Cortex of kidney (tissue), 1 donor: Measurements from ENCODE around the gene COL27A1.

Experiments
- DNase-seq: peaks from one replicate; lab custom pipeline; 2025; lab: John Stamatoyannopoulos, UW

COL27A1 gene

DNA sequence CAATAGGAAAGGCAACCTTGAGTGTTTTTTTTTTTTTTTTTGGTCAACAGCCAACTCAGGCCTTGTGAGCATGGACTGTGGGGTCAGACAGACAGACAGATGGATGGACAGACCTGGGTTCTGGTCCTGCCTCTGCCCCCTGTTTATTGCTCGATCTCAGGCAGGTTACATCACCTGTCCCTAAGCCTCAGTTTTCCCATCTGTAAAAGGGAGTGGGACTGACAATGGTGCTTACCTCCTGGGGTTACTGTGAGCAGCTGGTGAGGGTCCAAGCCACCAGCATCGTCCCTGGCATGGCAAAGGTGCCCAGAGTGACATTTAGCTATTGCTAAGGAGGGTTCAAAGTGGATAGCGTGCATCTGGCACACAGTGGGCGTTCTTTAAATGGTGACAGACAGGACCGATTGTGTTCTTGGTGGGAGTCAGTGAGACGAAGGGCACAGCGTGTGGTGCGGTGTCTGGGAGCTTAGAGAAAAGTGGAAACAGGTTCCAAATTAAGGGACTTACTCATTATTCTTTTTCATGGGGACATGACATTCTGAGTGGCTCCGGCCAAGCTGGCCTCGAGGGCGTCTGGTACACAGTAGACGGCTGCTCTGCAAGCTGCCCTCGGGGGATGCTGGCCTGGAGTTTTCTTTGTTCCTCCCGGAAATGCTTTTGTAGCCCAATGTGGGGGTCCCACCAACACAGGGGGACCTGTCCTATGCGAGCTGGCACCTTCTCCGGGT lies 72.1 kb downstream of the COL27A1 start:
- no peak for DNase-seq

DNA sequence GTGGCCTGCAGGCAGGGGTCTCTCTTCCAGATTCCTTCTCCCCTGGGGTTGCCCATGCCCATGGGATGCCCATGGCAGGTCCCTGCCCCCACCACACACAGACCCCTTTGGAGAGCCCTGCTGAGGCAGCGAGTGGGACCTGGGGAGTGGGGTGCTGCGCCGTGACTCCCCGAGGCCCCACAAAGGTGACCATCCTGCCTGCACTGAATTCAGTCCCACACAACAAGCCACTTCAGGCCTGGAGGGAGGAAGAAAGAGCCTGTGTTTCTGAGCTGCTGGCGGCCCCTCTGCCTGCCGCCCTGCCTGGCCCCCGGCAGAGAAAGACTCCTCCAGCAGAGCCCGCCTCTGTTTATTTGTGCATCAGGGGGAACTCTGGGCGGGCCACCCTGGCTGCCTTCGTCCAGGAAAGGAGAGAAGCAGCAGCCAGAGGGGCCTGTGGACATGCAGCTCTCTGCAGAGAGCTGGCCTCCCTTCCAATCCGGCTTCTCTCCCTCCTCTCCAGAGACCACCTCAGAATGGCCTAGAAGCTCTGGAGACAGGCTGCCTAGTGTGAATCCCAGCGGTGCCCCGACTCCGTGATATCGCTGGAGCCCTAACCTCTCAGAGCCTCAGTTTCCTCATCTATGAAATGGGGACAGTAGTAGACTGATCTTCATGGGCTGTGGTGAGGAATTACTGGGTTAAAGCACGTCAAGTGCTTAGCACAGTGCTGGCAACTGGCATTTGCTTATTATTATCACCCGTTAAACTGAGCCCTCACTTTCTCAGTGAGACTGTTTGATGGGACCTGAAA lies 72.9 kb downstream of the COL27A1 start:
- no peak for DNase-seq

DNA sequence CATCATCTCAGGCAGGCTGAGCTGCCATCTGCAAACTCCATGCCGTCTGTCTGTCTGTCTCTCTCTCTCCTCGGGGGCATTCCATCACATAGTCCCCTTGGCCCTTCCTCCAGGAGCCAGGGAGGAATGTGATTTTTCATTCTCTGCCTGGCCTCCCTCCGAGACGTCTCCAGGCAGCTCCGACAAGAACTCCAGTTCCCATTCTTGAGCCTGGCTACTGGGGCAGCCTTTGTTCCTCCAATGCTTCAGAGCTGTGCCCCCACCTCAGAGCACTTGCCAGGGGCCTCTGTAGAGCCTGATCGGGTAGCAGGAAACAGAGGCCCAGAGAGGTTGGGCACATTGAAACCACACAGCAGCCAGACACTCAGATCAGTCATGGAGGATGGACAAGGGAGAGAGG lies 74.0 kb downstream of the COL27A1 start:
- DNase-seq, result no peak

DNA sequence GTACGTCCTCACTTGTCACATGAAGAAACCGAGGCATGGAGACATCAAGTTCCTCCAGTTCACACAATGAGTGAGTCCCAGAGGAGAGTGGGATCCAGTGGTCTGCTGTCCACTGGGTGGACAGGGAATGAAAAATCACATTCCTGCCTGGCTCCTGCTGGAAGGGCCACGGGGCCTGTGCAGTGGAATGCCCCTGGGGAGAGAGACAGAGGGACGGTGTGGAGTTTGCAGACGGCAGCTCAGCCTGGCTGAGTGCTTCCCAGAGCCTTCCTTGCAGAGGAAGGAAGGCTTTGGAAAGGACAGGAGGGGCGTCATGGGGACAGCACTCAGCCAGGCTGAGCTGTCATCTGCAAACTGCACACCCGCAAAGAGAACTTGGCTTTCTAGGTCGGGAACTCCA lies 74.7 kb downstream of the COL27A1 start:
- DNase-seq, result no peak

DNA sequence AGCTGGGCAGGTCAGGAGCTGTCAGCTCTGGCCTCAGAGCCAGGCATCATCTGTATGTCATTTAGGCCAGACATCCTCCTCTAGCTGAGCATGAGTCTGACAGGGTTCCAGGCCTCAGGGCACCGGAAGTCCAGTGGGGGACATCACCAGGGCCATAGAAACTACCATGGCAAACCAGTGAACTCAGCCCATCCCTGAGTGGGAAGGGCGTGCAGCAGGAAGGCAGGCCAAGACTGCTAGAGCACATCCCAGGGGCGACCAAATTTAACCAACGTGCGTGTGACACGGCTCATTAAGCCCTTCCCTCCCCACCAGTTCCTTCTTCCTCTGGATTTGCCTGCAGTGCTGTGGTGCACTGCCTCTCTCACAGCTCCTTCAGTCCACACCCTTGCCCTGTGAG lies 75.9 kb downstream of the COL27A1 start:
- DNase-seq, result no peak

DNA sequence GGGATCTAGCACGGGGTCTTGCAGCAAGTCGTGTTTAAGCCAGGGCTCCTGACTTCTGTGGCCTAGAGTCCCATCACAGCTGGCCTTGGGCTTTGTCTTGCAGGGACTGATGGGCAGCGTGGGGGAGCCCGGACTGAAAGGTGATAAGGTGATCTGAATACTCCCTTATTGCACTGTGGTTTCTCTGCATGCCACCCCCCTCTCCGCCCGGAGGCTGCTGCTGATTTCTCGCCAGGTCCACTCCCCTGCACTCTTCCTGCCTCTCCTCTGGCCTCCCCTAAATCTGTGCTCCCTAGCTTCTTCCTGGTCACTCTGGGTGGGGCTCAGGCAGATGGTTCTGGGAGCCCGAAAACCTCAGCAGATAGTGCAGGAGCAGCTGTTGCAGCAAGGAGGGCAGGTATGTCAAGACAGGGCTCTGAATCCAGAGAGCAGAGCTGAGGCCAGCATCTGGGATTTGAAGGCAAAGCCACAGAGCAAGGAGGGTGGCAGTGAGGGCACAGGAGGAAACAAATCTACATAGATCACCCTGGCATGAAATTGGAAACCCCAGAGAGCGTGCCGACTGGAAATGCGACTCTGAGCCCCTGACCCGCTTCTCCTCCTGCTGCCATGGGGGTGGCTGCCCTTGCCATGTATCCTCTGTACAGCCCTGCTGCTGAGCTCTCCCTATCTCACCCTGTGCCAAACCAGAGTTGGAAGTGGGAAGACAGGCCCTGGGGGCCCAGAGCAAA lies 76.5 kb downstream of the COL27A1 start:
- DNase-seq, result no peak

DNA sequence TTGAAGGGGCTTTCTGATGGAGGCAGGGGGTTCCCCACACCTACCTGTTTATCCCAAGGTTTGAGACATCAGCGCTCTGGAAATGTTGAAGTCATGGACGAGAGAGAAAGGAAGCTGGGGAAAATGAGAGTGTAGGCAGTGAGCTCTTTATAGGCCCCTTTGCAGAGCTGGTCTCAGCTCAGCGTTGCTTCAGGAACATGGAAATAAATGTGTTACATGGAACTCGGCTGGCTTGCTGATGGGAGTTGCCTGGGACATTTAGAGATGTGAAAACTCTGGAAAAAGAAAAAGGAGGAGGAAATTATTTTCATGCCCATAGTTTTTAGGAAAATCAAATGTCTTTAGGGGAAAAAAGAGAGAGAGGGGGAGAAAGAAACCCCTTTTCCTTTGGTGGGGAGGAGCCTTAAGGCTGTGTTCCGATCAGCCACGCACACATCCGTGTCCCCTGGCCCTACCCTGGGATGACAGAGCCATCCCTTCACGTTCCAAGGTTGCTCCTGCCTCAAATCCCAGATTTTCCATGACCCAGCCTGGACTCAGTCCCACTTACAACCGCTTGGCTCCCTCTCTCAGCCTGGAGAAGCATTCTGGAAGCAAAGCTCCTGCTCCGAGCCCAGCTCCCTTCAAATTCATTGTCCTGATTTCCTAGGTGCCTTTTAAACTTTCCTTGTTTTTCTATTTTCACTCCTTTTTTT lies 78.3 kb downstream of the COL27A1 start:
- DNase-seq, result no peak

DNA sequence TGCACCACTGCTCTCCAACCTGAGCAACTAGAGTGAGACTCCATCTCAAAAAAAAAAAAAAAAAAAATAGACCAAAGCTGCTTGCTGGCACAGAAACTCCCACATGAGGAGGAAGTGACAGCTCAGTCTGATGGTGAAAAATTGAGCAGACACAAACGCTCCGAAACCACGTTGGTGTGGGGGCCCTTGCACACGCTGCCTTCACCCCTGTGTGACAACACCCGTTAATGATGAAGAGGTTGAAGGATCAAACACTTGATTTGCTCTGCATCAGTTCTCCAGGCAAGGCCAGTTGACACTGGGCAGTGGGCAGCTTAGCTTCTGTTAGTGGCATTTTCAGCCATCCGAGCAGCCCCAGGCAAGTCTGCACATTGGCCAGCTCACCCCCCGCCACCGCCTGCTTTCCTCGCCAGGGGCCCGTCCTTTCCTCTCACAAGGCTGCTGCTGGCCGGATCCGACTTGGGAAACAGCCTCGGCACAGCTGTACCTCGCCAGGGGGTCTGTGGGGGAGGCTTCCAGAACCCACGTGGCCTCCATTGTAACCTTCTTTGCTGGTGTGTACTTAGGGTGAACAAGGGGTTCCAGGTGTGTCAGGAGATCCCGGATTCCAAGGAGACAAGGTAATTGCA lies 79.8 kb downstream of the COL27A1 start:
- no peak for DNase-seq

DNA sequence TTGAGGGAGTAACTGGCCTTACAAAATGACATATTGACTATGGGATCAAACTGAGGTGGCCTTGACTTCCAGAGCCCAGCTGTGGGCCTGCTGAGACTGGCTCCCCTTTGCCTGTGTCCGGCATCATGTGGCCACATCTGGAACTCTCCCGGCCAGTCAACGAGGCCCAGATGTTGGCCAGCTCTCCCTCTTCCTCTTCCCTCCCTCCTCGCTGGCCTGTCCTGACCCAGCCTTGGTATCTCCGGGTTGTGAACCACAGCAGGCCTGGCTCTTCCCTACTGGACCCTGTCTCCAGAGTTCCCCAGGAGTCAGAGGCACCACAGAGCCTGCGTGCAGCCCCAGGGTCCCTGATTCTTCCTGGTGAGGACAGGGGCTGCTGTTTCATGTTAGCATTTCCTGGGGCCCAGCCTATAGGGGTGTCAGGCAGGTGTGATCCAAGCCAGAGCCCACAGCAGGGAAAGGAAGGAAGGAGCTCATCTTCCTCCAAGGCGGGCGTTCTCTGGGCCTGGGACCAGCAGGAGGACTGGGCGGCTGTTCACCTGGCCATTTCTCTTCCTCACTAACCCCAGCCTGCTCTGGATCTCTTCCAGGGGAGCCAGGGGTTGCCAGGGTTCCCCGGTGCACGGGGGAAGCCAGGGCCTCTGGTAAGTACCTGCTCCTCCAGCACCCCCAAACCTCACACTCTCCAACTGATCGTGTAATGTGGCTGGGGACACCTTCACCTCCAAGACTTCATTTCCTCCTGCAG lies 81.2 kb downstream of the COL27A1 start:
- DNase-seq, result no peak

DNA sequence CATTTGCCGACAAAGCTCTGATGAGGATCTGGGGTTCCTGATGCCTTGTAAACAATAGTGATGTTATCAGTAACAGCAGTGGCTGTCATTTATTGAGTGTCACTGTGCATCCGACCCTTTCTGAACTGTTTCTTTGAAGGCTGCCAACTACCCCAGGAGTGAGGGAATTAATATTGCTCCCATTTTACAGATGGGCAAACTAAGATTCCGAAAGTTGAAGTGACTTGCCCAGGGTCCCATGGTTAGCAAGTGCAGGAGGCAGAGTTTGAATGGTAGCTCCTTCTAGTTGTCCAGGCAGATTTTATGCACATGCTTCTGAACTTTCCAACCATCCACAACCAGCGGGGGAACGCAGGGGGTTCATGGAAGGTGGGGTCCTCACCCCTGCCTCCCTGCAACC lies 81.9 kb downstream of the COL27A1 start:
- DNase-seq, result no peak

DNA sequence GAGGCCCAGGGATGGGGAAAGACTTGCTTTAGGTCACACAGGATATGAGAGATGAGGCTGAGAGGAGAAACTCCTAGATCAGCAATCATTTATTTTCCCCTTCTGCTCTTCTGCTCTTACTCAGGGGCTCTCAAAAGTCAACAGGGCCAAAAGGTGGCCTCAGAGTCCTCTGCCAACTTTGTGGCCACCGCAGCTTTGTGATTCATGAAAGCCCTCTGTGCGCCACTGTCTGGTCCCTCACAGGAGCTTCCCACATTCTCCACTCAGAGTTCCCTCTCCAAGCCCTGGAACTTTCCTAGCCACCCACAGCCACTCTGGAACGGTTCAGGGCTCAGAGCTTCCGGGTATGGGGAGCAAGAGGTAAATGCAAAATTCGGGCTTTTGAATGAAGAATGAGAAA lies 82.4 kb downstream of the COL27A1 start:
- no peak for DNase-seq

DNA sequence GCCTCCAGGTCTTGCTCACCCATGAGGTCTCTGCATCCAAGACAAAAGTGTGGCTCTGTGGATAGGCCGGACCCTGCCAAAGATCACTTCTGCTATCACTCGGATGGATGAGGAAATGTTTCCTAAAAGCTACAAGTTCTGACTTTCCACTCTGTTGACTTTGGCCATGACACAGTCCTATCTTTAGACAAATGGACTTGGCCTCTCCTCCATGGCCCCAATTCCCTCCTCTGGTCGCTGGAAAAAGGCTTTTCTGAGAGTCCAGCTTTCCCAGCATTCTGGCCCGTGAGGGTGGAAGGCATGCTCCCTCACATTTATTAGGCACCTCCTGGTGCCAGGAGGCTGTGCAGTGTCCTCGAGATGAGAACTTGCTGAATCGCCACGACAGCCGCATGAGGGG lies 83.1 kb downstream of the COL27A1 start:
- no peak for DNase-seq

DNA sequence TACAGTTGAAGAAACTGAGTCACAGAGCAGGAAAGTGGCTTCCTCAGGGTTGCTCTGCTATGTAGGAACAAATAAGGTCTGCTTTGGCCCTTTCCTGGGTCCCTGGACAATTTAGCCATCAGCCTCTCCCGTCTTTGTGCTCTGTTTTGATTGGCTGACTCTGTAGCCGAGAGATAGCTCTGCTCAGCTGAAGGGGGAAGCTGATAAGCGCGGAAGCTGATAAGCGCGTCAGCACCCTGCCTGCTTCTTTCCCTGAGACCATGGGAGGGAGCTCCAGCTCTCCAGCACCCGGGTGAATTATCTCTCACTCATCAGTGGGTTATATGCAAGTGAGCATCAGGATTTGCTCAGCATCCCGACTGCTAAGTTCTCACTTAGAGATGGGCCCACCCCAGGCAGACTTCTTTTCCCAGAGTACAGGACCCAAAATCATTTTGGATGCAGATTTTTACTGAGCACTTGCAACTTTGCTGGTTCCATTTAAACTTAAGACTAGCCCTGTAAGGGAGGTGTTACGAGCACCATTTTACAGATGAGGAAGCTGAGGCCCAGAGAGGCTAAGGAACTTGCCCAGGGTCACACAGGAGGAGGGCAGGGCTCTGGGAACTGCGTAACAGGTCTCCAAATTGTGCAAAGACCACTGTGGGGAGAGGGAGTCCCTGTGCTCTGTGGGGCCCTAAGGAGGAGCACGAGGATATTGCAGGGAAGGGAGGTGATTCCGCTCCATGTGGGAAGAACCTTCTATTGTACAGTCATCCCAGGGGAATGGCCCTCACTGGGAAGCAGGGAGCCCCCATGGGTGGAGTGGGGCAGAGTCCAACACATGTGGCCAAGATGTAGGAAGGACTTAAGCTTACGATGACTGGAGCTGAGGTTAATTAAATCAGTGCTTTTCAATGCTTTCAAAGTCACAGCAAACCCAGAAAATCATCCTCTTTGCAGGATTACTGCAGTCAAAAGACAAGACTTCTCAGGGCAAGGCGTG lies 83.8 kb downstream of the COL27A1 start:
- DNase-seq, result no peak

DNA sequence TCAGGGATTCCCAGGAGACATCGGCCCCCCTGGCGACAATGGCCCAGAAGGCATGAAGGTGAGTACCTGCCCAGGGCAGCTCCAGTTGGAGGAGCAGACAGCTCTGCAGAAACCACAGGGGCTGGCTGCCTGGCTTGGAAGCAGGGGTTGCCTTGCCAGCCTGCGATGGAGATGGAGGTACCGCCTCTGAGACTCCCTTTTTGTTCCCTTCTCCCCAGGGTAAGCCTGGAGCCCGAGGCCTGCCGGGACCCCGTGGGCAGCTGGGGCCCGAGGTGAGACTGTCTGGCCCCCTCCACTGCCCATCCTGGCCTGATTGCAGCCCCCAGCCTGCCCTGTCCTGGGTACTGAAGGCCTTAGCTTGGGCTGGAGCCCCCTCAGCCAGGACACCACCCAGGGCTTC lies 84.9 kb downstream of the COL27A1 start:
- DNase-seq, result no peak

DNA sequence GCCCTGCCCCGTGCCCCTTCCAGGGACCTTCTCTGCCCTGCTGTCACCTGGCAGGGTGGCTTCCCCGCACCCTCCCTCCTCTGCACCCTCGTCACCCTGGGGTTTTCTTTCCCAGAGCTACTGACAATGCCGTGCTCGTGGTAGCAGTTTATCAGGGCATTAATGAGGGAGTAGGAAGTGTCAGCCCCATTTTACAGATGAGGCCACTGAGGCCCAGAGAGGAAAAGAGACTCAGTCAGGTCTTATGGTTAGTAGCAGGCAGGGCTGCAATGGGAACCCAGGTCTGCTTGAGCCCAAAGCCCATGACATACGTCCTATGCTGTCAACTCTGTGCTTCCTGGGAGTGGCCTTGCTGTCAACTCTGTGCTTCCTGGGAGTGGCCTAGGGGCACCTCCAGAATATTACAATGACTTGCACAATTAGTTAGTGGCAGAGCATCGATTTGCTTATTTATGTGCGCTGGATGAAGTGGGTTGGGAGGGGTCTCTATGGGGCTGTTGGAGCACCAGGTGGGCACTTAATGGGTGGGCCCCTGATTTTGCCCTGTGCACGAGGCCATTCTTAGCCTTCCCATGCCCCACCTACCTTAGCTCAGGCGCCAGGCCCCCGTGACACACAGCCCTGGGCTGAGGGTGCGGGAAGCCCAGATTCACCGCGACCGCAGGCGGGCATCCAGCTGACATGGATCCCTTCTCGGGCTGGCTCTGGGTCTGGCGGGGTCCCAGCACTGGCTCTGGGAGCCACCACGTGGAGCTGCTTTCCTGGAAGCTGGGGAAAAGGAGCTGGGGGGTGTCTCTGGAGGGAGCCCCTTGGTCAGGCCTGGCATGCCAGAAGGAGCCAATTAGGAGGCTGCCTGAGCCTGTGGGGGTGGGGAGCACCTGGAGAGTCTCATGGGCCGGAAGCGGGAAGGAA lies 85.6 kb downstream of the COL27A1 start:
- no peak for DNase-seq

DNA sequence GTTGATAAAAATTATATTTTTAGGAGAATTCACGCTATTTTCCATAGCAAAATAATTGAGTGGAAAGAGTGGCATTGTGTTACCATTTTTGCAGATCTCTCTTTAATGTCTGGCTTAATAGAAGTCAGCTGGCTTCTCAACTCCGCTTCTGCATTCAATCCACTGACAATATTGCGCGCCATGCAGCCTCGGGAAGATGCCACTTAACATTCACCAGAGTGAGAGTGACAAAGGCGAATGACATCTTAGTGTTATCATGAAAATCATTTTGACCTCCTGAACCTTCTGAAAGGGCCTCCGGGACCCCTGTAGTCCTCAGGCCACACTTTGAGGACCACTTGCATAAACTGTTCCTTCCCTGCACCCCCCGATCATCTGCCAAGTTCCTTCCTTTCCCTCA lies 87.5 kb downstream of the COL27A1 start:
- no peak for DNase-seq

DNA sequence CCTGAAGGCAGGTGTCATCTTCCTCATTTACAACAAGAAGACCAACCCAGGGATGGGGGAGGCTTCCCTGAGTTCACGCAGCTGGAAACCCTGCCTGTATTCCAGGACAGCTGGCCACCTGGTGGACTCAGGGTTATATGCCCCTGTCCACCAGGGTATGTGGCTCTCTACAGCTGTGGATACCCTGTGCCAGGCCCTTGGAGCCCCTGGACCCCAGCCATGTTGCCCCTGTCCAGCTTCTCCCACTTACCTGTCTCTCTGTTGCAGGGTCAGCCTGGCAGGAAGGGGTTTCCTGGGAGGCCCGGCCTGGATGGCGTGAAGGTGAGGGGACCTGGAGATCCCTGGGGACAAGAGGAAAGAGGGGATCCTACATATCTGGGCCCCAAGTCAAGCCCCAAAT lies 87.9 kb downstream of the COL27A1 start:
- no peak for DNase-seq

DNA sequence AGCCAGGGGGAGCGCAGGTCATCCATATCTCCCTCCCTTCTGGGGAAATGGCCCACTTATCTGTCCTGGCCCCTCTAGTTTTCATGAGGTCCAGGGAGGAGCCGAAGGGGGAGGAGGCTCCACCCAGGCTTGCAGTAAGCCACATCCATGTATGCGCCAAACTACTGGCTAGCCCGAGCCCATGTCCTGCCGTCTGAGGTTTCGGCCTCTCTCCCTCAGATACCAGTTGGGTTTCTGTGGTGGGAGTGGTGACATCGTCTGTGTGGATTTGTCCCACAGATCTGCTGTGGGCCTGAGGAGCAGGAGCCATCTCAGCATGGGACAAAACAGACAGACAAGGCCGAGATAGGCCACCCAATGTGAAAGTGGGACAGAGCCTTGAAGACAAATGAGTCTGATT lies 89.2 kb downstream of the COL27A1 start:
- DNase-seq, result no peak

DNA sequence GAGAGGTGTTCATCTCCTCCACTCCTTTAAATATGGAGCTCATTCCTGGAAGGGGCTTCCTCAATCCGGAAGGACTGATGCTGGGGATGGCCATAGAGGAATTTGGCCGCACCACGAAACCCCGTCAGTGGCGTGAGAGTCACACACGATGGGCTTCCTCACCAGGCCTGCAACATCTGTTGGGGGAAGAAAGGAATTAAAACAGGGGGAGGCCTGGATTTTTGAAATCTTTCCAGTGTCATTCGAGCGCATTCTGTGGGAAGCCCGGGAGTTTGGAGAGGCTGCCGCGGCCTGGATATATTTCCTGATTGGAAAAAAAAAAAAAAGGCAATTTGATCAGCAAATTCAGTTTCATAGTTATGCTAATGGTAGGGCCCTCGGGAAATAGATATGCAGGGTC lies 91.2 kb downstream of the COL27A1 start:
- DNase-seq, result no peak
